NB4 (cell line): ENCODE results near the gene MTA2.

ENCODE experiments used
- CTCF ChIP-seq: IDR thresholded peaks from one replicate; pipeline ENCODE4 v1.5.1; 2012; ENCODE audit warnings: low read depth, low read length
- POLR2A ChIP-seq: IDR thresholded peaks from 2 replicates; pipeline ENCODE4 v1.6.1; 2011; ENCODE audit warnings: mild to moderate bottlenecking; ENCODE audit not compliant: insufficient read length; ENCODE audit errors: extremely low read depth

GRCh38 chr11:62554387-62555167 lies 47.1 kb downstream of the MTA2 start:
- TF ChIP-seq CTCF = no peak
- no peak for TF ChIP-seq POLR2A
